Keratinocyte (primary cell): ENCODE measurements around the gene EXD3.

Source experiments
- EZH2 ChIP-seq: IDR thresholded peaks from one replicate; pipeline ENCODE4 v1.6.1; 2012; ENCODE audit warnings: inconsistent platforms, mild to moderate bottlenecking, low read length, moderate library complexity
- TF ChIP-seq, protein P1 (sequence below), 3 experiments: IDR thresholded peaks in 1 of 3; conservative IDR thresholded peaks in 1 of 3; optimal IDR thresholded peaks in 1 of 3; 2 replicates in 2 of 3; 3 replicates in 1 of 3; pipeline versions ENCODE3 to v1.5.1; 2011; ENCODE audit warnings: low read length in 3 of 3, mild to moderate bottlenecking in 3 of 3, moderate library complexity in 2 of 3, control low read depth in 1 of 3, inconsistent platforms in 1 of 3; ENCODE audit not compliant: insufficient read depth in 2 of 3; ENCODE audit errors: extremely low read depth in 1 of 3

GRCh38 chr9:137397675-137398423 lies 25.1 kb downstream of the EXD3 start:
- TF ChIP-seq, protein P1, sequence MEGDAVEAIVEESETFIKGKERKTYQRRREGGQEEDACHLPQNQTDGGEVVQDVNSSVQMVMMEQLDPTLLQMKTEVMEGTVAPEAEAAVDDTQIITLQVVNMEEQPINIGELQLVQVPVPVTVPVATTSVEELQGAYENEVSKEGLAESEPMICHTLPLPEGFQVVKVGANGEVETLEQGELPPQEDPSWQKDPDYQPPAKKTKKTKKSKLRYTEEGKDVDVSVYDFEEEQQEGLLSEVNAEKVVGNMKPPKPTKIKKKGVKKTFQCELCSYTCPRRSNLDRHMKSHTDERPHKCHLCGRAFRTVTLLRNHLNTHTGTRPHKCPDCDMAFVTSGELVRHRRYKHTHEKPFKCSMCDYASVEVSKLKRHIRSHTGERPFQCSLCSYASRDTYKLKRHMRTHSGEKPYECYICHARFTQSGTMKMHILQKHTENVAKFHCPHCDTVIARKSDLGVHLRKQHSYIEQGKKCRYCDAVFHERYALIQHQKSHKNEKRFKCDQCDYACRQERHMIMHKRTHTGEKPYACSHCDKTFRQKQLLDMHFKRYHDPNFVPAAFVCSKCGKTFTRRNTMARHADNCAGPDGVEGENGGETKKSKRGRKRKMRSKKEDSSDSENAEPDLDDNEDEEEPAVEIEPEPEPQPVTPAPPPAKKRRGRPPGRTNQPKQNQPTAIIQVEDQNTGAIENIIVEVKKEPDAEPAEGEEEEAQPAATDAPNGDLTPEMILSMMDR (optimal IDR thresholded peaks at IDR 0.05 in 1 of 3, IDR thresholded peaks at IDR 0.05 in 1 of 3, conservative IDR thresholded peaks at IDR 0.05 in 1 of 3; ENCODE audit: extremely low read depth in 1 of 3, insufficient read depth in 2 of 3, low read length in 3 of 3) = no peak
- TF ChIP-seq EZH2 = no peak
